ENCODE results near the gene RNASE12. TPM values are rescaled to one million over a fixed set of nuclear protein-coding genes. Genes with fewer than 3 reads are reported as not detected.

The RNASE12 gene
- total and polyA plus RNA-seq, 9 of the 15 experiments (the other 6 are each of a cell fraction or from before 2014, with no cell fraction given): 0.24 TPM; not detected in 8

- TF ChIP-seq ZMIZ1 (IDR thresholded peaks at IDR 0.05; ENCODE audit: low read depth in 2 of 2, low read length in 2 of 2) (no peak), POU5F1 (IDR thresholded peaks at IDR 0.05; ENCODE audit: borderline replicate concordance, low read depth, low read length, partially characterized antibody) (no peak), ZNF589 (CRISPR knock-in tag; IDR thresholded peaks at IDR 0.05; ENCODE audit: low read depth) (no peak), SOX6 (IDR thresholded peaks at IDR 0.05) (0 out of 2 replicates have a peak, but pooled peaks have one; percentile 25), ZNF77 (CRISPR knock-in tag; IDR thresholded peaks at IDR 0.05) (no peak), KDM2B (CRISPR knock-in tag; IDR thresholded peaks at IDR 0.05) (no peak), KHSRP (IDR thresholded peaks at IDR 0.05) (no peak), ZEB2 (IDR thresholded peaks at IDR 0.05) (peak; percentile 73), THAP12 (CRISPR knock-in tag; IDR thresholded peaks at IDR 0.05) (no peak), NR2C2 (CRISPR knock-in tag; IDR thresholded peaks at IDR 0.05) (no peak), NR2C2 (tag; IDR thresholded peaks at IDR 0.05) (no peak), MYC (IDR thresholded peaks at IDR 0.05; ENCODE audit: low read depth, low read length) (peak; percentile 27; the same call in 1 of the 2 replicates), MYC (CRISPR knock-in tag; IDR thresholded peaks at IDR 0.05; ENCODE audit: borderline replicate concordance, low read depth) (no peak), TSC22D4 (tag; IDR thresholded peaks at IDR 0.05) (no peak), JUND (IDR thresholded peaks at IDR 0.05; ENCODE audit: borderline replicate concordance, low read depth, low read length) (peak; percentile 42; the same call in 1 of the 2 replicates), JUND (tag; IDR thresholded peaks at IDR 0.05; ENCODE audit: borderline replicate concordance, low read depth, low read length) (no peak; the same call in 2 of the 3 replicates), PCBP1 (IDR thresholded peaks at IDR 0.05; ENCODE audit: low read depth, low read length, poor library complexity, severe bottlenecking) (no peak), ZNF75A (CRISPR knock-in tag; IDR thresholded peaks at IDR 0.05) (no peak), ZNF146 (CRISPR knock-in tag; IDR thresholded peaks at IDR 0.05; ENCODE audit: unreplicated experiment) (no peak), PHTF2 (CRISPR knock-in tag; IDR thresholded peaks at IDR 0.05) (no peak)
These were observed 44.3 kb downstream of the RNASE12 start (continued) for GRCh38 chr14:20546877-20547276.

Data from K562 (cell line).